Ovary (tissue), 3 donors: ENCODE results near the gene EXOC2.

Source experiments
- CTCF ChIP-seq, 3 donors: fragments of 450-650 bp in 2 of 3; fragments of 200-600 bp in 1 of 3; IDR thresholded peaks; one replicate each; pipeline versions ENCODE4 v1.5.1 to v1.8.0; 2016 to 2022; ENCODE audit warnings: antibody characterized with exemption in 3 of 3, mild to moderate bottlenecking in 1 of 3
- POLR2A ChIP-seq: fragments of 450-650 bp; IDR thresholded peaks from one replicate; pipeline ENCODE4 v1.6.1; 2017; ENCODE audit warnings: antibody characterized with exemption, mild to moderate bottlenecking, moderate library complexity
- donor health status: DM: no; HTN: no; CAD: no.

GRCh38 chr6:633611-634010 is 59.3 kb downstream of the EXOC2 start:
- no peak for TF ChIP-seq POLR2A
- no peak for TF ChIP-seq CTCF (IDR thresholded peaks at IDR 0.05)
